ENCODE results near the gene GPHN. TPM values are rescaled to one million over a fixed set of nuclear protein-coding genes. Genes with fewer than 3 reads are reported as not detected.

Gene GPHN
- total RNA-seq, 1 experiment from 2014 or later: 11.3 TPM

DNA sequence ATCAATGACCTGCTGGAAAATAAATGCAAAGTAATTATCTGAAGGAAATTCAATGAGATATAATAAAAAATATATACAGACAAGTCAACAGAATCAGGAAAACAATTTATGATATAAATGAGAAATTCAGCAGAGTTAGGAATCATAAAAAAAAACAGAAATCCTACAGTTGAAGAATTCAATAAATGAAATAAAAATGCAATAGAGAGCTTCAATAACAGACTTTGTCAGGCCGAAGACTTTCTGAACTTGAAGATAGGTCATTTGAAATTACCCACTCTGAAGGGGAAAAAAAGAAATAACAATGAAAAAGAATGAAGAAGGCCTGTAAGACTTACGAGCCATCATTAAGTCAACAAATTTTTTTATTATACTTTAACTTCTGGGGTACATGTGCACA, 665.8 kb downstream of the GPHN start:
- Mint-ChIP-seq H3K27me3 (ENCODE audit: insufficient read depth, unreplicated experiment) (no peaks in the 10 kb centered on the region), H3K4me3 (ENCODE audit: unreplicated experiment) (no peak overlapping the region), H3K27ac (ENCODE audit: unreplicated experiment) (no peak overlapping the region), H3K4me1 (ENCODE audit: low read depth, unreplicated experiment) (peaks cover 28% of the 10 kb centered on the region), H3K9me3 (ENCODE audit: unreplicated experiment) (peaks cover 33% of the 10 kb centered on the region), H3K36me3 (ENCODE audit: insufficient read depth, unreplicated experiment) (peaks cover 13% of the 10 kb centered on the region)
- ChIA-PET POLR2A (no interaction called here), CTCF (no interaction called here)
- BruUV-seq (replicated peaks): no TSS peak
- peaks cover 17% of the 10 kb centered on the region for H3K9me3 ChIP-seq
- H3K36me3 ChIP-seq (ENCODE audit: control insufficient read depth, insufficient read depth, low read length): no peaks in the 10 kb centered on the region
- TF ChIP-seq, protein P1, sequence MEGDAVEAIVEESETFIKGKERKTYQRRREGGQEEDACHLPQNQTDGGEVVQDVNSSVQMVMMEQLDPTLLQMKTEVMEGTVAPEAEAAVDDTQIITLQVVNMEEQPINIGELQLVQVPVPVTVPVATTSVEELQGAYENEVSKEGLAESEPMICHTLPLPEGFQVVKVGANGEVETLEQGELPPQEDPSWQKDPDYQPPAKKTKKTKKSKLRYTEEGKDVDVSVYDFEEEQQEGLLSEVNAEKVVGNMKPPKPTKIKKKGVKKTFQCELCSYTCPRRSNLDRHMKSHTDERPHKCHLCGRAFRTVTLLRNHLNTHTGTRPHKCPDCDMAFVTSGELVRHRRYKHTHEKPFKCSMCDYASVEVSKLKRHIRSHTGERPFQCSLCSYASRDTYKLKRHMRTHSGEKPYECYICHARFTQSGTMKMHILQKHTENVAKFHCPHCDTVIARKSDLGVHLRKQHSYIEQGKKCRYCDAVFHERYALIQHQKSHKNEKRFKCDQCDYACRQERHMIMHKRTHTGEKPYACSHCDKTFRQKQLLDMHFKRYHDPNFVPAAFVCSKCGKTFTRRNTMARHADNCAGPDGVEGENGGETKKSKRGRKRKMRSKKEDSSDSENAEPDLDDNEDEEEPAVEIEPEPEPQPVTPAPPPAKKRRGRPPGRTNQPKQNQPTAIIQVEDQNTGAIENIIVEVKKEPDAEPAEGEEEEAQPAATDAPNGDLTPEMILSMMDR (IDR thresholded peaks at IDR 0.05; ENCODE audit: insufficient read depth in 1 of 2, low read depth in 1 of 2, low read length in 1 of 2, severe bottlenecking in 1 of 2, unreplicated experiment in 1 of 2): no peak
- intact Hi-C loops (cut with micrococcal nuclease; ENCODE audit: unreplicated experiment): no loop called here
- H3K4me3 ChIP-seq (ENCODE audit: low read depth, low read length): no peak overlapping the region
- H3K4me1 ChIP-seq: peaks cover 16% of the 10 kb centered on the region
- no peaks in the 10 kb centered on the region for H3K27me3 ChIP-seq (replicated peaks; ENCODE audit: control insufficient read depth, insufficient read depth, low read length)
- DNase-seq: no peak

DNA sequence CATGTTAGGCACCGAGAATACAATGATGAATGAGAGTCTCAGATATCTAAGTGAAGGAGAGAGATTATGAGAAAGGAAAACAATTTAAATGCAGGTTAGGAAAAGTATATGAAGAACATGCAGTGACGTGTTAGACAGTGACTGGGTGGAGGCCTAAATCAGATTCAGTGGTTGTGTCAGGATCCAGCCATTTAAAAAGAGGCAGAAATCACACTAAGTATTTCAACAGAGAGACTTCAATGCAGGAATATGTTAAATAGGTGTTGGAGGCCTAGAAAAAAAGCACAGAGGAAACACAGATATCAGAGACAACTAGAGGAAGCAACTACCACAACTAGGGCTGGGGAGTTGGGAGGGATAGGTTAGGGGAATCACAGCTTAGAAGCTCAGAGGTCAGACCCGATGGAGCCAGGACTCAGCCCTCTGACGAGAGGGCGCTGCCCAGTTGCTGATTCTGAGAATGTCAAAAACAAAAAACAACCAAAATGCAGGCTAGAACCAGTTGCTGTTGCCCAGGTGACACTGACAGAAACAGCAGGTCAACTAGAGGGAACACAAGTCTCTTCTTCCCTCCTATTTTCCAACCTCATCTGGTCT, 678.3 kb downstream of the GPHN start:
- H3K4me1 Mint-ChIP-seq (ENCODE audit: low read depth, unreplicated experiment): peaks cover 7% of the 10 kb centered on the region
- no peak for DNase-seq
- H3K4me3 Mint-ChIP-seq (ENCODE audit: unreplicated experiment): no peak overlapping the region
- H3K4me1 ChIP-seq: peaks cover 16% of the 10 kb centered on the region
- H3K27ac Mint-ChIP-seq (ENCODE audit: unreplicated experiment): no peak overlapping the region
- H3K9me3 Mint-ChIP-seq (ENCODE audit: unreplicated experiment): no peaks in the 10 kb centered on the region
- no peaks in the 10 kb centered on the region for H3K27me3 ChIP-seq (replicated peaks; ENCODE audit: control insufficient read depth, insufficient read depth, low read length)
- no peaks in the 10 kb centered on the region for H3K27me3 Mint-ChIP-seq (ENCODE audit: insufficient read depth, unreplicated experiment)
- CTCF ChIA-PET: no interaction called here
- TF ChIP-seq, protein P1 (IDR thresholded peaks at IDR 0.05; ENCODE audit: insufficient read depth in 1 of 2, low read depth in 1 of 2, low read length in 1 of 2, severe bottlenecking in 1 of 2, unreplicated experiment in 1 of 2): no peak
- no TSS peak for BruUV-seq (replicated peaks)
- POLR2A ChIA-PET: interaction anchor here (0.7 kb wide), 1 partner anchor 55 kb away, joined by 4 read pairs; the partner anchor contains the start of gene PALS1
- no peaks in the 10 kb centered on the region for H3K36me3 ChIP-seq (ENCODE audit: control insufficient read depth, insufficient read depth, low read length)
- no peak overlapping the region for H3K4me3 ChIP-seq (ENCODE audit: low read depth, low read length)
- intact Hi-C loops (cut with micrococcal nuclease; ENCODE audit: unreplicated experiment): no loop called here
- no peaks in the 10 kb centered on the region for H3K9me3 ChIP-seq
- H3K36me3 Mint-ChIP-seq (ENCODE audit: insufficient read depth, unreplicated experiment): no peaks in the 10 kb centered on the region

DNA sequence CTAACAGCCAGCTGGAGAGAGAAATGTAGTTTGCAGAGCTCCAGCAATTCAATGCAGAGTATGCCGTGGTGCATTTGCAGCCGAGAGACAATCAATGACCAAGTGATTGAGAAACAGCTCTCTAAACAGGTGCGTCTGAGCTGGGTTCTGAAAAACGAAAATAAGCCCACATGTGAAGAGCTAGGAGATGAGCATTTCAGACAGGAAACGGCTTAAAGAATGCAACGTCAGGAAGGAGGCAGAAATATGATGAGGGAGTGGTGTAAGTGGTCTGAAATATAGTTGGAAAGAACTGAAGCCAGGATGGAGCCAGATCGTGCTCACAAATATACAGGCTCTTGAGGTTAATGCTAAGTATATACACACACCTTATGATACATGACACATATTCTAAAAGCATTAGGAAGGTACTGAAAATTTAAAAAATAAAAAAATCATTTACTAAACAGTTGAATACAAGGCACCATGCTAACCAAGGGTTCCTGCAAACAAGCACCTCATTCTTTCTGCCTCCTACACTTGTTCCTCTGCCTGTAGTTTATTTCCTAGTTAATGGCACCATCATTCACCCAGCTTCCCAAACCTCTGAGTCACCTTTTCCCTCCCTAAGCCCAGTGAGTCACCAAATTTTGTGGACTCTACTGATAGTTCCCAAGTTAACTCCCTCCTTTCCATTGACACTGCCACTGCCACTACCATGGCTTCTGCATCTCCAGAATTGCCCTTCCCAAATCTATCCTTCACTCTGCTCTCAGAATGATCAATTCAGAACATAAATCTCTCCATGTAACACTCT, 679.0 kb downstream of the GPHN start:
- ChIA-PET POLR2A (interaction anchor here (0.7 kb wide), 1 partner anchor 54 kb away, joined by 4 read pairs; the partner anchor contains the start of gene PALS1), CTCF (no interaction called here)
- Histone ChIP-seq H3K27me3 (replicated peaks; ENCODE audit: control insufficient read depth, insufficient read depth, low read length) (no peaks in the 10 kb centered on the region), H3K36me3 (ENCODE audit: control insufficient read depth, insufficient read depth, low read length) (no peaks in the 10 kb centered on the region), H3K4me3 (ENCODE audit: low read depth, low read length) (no peak overlapping the region), H3K9me3 (no peaks in the 10 kb centered on the region), H3K4me1 (peaks cover 16% of the 10 kb centered on the region)
- TF ChIP-seq, protein P1 (IDR thresholded peaks at IDR 0.05; ENCODE audit: insufficient read depth in 1 of 2, low read depth in 1 of 2, low read length in 1 of 2, severe bottlenecking in 1 of 2, unreplicated experiment in 1 of 2): no peak
- no peak overlapping the region for H3K4me3 Mint-ChIP-seq (ENCODE audit: unreplicated experiment)
- H3K4me1 Mint-ChIP-seq (ENCODE audit: low read depth, unreplicated experiment): peaks cover 7% of the 10 kb centered on the region
- intact Hi-C loops (cut with micrococcal nuclease; ENCODE audit: unreplicated experiment): no loop called here
- H3K27me3 Mint-ChIP-seq (ENCODE audit: insufficient read depth, unreplicated experiment): no peaks in the 10 kb centered on the region
- no peaks in the 10 kb centered on the region for H3K9me3 Mint-ChIP-seq (ENCODE audit: unreplicated experiment)
- H3K36me3 Mint-ChIP-seq (ENCODE audit: insufficient read depth, unreplicated experiment): no peaks in the 10 kb centered on the region
- peak in 1 of 2 experiments; percentile 13 for DNase-seq
- BruUV-seq (replicated peaks): no TSS peak
- H3K27ac Mint-ChIP-seq (ENCODE audit: unreplicated experiment): no peak overlapping the region
